ENCODE measurements around the gene EDA. TPM values are rescaled to one million over a fixed set of nuclear protein-coding genes. Genes with fewer than 3 reads are reported as not detected.

Gene EDA
- total and polyA plus RNA-seq, 5 donors = 10.0 to 26.1 (median 20.5) TPM

GRCh38 chrX:69948276-69948797, 332.4 kb downstream of the EDA start:
- no peaks in the 10 kb centered on the region for H3K27me3 ChIP-seq (ENCODE audit: control insufficient read depth, insufficient read depth)
- intact Hi-C loops (cut with DNase I) = no loop called here
- ATAC-seq (peak in 1 of 2 donors; percentile 40), DNase-seq (peak in 1 of 3 donors; percentile 7)
- WGBS = 44% methylated on average over 2 of the region's 2 CpGs
- no peak overlapping the region for H3K27ac ChIP-seq (ENCODE audit: low read length)
- no peak overlapping the region for H3K4me3 ChIP-seq (ENCODE audit: low read length)
- H3K4me1 ChIP-seq (ENCODE audit: control insufficient read depth, insufficient read depth, low read length) = no peaks in the 10 kb centered on the region
- H3K9me3 ChIP-seq (ENCODE audit: control insufficient read depth, low read length) = no peaks in the 10 kb centered on the region

DNA sequence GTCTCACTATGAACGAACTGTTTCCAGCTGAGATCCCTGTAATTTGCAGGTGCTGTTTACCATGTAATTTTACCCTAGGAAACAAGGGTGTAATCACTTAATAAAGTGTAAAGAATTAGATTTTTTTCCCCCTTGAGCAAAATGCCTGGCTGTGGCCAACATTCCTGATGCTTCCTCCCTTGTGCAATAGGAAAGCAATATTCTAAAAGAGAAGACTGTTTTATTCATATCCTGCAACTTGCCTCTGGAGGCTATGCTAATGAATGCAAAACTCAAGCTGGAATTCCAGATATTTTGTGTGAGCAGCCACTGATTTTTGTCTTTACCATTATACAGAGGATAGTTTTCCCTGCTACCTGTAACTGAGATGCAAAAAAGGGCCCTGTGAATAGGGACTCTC, 335.8 kb downstream of the EDA start:
- intact Hi-C loops (cut with DNase I) = no loop called here
- Histone ChIP-seq H3K27me3 (ENCODE audit: control insufficient read depth, insufficient read depth) (no peaks in the 10 kb centered on the region), H3K4me1 (ENCODE audit: control insufficient read depth, insufficient read depth, low read length) (no peaks in the 10 kb centered on the region), H3K4me3 (ENCODE audit: low read length) (no peak overlapping the region), H3K9me3 (ENCODE audit: control insufficient read depth, low read length) (no peaks in the 10 kb centered on the region), H3K27ac (ENCODE audit: low read length) (no peak overlapping the region)
- DNase-seq (no peak), ATAC-seq (no peak)
- WGBS = 88% methylated on average over 1 of the region's 1 CpG

- no peak for ATAC-seq
- no peaks in the 10 kb centered on the region for H3K27me3 ChIP-seq (ENCODE audit: control insufficient read depth, insufficient read depth)
- intact Hi-C loops (cut with DNase I) = no loop called here
- no peak for DNase-seq
- H3K4me1 ChIP-seq (ENCODE audit: control insufficient read depth, insufficient read depth, low read length) = peaks cover 2% of the 10 kb centered on the region
- H3K9me3 ChIP-seq (ENCODE audit: control insufficient read depth, low read length) = no peaks in the 10 kb centered on the region
- H3K27ac ChIP-seq (ENCODE audit: low read length) = no peak overlapping the region
- no peak overlapping the region for H3K4me3 ChIP-seq (ENCODE audit: low read length)
Observed at GRCh38 chrX:69959712-69960111, 343.8 kb downstream of the EDA start.

DNA sequence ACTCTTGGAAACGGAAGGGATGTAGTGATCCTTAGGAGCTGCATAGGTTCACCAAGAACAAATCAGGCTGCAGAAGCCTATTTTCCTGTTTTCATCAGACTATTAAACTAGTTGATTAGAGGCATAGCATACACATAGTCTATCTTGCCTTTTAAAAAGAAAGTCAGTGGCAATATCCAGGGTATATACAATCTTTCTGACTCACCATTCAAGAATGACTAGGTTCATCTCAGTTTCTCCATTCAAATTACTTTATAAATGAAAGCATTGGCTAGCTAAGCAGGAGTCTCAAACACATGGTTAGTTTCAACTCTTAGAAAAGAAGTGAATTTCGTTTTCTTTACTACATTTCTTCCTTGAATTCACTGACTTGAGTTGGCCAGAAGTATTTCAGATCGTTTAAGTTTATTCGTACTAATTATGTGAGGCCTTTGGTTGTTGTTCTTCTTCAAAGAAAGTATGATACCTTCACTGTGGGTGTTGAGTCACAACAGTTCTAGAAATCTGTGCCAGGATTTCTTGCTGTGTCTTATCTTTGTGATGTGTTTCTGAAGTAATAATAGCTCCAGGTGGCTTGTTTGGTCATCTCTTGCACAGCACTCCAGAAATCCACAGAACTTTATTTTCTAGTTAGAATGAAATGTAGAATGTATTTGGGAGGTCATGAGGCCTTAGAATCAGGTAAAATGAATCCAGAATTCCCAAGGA, 345.6 kb downstream of the EDA start:
- ATAC-seq (no peak), DNase-seq (no peak)
- intact Hi-C loops (cut with DNase I) = no loop called here
- Histone ChIP-seq H3K4me3 (ENCODE audit: low read length) (no peak overlapping the region), H3K27me3 (ENCODE audit: control insufficient read depth, insufficient read depth) (no peaks in the 10 kb centered on the region), H3K27ac (ENCODE audit: low read length) (no peak overlapping the region), H3K9me3 (ENCODE audit: control insufficient read depth, low read length) (no peaks in the 10 kb centered on the region), H3K4me1 (ENCODE audit: control insufficient read depth, insufficient read depth, low read length) (peaks cover 2% of the 10 kb centered on the region)
- WGBS = 80% methylated on average over 4 of the region's 4 CpGs

- no peak overlapping the region for H3K4me3 ChIP-seq (ENCODE audit: low read length)
- no peaks in the 10 kb centered on the region for H3K4me1 ChIP-seq (ENCODE audit: control insufficient read depth, insufficient read depth, low read length)
- WGBS = 23% methylated on average over 4 of the region's 4 CpGs
- no peaks in the 10 kb centered on the region for H3K27me3 ChIP-seq (ENCODE audit: control insufficient read depth, insufficient read depth)
- H3K9me3 ChIP-seq (ENCODE audit: control insufficient read depth, low read length) = no peaks in the 10 kb centered on the region
- ATAC-seq (no peak), DNase-seq (peak; percentile 11 to 55 (median 33))
- intact Hi-C loops (cut with DNase I) = no loop called here
- no peak overlapping the region for H3K27ac ChIP-seq (ENCODE audit: low read length)
Observed at GRCh38 chrX:69968950-69969349, 353.0 kb downstream of the EDA start.

GRCh38 chrX:69969460-69969859, 353.5 kb downstream of the EDA start:
- Histone ChIP-seq H3K27ac (ENCODE audit: low read length) (no peak overlapping the region), H3K4me3 (ENCODE audit: low read length) (no peak overlapping the region), H3K4me1 (ENCODE audit: control insufficient read depth, insufficient read depth, low read length) (no peaks in the 10 kb centered on the region), H3K27me3 (ENCODE audit: control insufficient read depth, insufficient read depth) (no peaks in the 10 kb centered on the region), H3K9me3 (ENCODE audit: control insufficient read depth, low read length) (no peaks in the 10 kb centered on the region)
- intact Hi-C loops (cut with DNase I) = no loop called here
- 91% methylated on average over 1 of the region's 1 CpG for WGBS
- ATAC-seq (no peak), DNase-seq (no peak)

DNA sequence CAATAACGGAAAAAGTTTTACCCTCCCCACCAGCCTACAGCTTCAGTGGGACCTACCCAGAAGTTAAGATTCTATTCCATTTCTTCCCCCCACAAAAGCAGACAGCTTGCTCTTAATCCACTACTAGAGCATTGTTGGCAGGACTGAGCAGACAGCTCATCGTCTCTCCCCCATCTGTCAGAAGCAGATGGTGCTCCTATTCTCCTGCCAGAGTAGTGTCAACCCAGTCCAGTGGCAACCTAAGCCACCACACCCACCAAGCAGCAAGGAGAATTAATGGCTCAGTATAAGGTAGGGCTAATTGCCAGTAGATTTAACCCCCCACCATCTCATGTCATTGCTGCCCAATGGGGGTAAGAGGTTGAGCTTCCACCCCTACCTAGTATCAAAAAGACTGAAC, 371.8 kb downstream of the EDA start:
- Histone ChIP-seq H3K27ac (ENCODE audit: low read length) (no peak overlapping the region), H3K4me3 (ENCODE audit: low read length) (no peak overlapping the region), H3K4me1 (ENCODE audit: control insufficient read depth, insufficient read depth, low read length) (no peaks in the 10 kb centered on the region), H3K27me3 (ENCODE audit: control insufficient read depth, insufficient read depth) (no peaks in the 10 kb centered on the region), H3K9me3 (ENCODE audit: control insufficient read depth, low read length) (no peaks in the 10 kb centered on the region)
- ATAC-seq = peak in 1 of 2 donors; percentile 44
- no peak for DNase-seq
- intact Hi-C loops (cut with DNase I) = no loop called here
- WGBS = 52% methylated on average over 2 of the region's 2 CpGs

GRCh38 chrX:69988955-69989394, 373.1 kb downstream of the EDA start:
- H3K27ac ChIP-seq (ENCODE audit: low read length) = peak overlapping the region; percentile 23
- peak in 1 of 3 donors; percentile 34 for DNase-seq
- intact Hi-C loops (cut with DNase I) = no loop called here

DNA sequence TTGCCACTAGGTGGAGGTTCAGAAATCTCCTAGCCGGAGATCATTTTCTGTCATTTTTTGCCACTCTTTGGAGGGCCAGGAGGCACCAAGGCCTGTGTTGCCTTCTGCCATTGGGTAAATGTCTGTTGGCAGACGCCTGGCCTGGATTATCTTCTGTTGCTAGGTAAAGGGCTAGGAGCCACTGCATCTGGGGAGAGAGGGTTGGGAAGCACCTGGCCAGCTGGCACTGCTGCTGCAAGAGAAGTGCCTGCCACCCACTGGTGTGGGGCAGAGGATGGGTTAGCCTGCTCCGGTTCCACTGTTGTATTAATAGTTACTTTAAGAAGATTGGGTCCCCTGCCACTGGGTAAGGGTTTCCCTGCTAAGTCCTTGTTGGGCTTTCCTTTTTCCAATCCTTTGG, 375.8 kb downstream of the EDA start:
- WGBS = 79% methylated on average over 3 of the region's 3 CpGs

More at GRCh38 chrX:69988955-69989394, 373.1 kb downstream of the EDA start:
- Histone ChIP-seq H3K27me3 (ENCODE audit: control insufficient read depth, insufficient read depth) (no peaks in the 10 kb centered on the region), H3K9me3 (ENCODE audit: control insufficient read depth, low read length) (no peaks in the 10 kb centered on the region), H3K4me1 (ENCODE audit: control insufficient read depth, insufficient read depth, low read length) (no peaks in the 10 kb centered on the region), H3K4me3 (ENCODE audit: low read length) (no peak overlapping the region)
- ATAC-seq = peak; percentile 51 to 61
- WGBS = 55% methylated on average over 3 of the region's 3 CpGs

DNA sequence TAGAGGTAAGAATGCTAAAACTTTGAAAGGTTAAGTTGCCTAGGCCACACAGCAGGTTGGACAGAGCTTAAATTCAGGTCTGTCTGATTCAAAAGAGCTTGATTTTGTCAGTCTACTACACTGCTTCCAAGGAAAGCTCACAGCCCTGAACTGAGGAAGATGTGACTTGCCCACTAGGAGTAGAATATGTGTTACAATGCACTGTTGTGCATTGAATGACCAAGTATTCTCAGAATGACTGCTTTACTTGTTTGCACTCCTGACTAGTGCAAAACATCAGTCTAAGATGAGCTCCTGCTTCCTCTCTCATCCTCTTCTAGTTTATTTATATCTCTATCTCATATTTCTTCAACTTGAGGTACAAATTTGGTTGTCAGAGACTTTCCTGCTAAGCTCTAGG, 377.6 kb downstream of the EDA start:
- no peaks in the 10 kb centered on the region for H3K9me3 ChIP-seq (ENCODE audit: control insufficient read depth, low read length)
- no peaks in the 10 kb centered on the region for H3K4me1 ChIP-seq (ENCODE audit: control insufficient read depth, insufficient read depth, low read length)
- no peak overlapping the region for H3K27ac ChIP-seq (ENCODE audit: low read length)
- no peaks in the 10 kb centered on the region for H3K27me3 ChIP-seq (ENCODE audit: control insufficient read depth, insufficient read depth)
- DNase-seq = no peak
- intact Hi-C loops (cut with DNase I) = no loop called here
- no peak overlapping the region for H3K4me3 ChIP-seq (ENCODE audit: low read length)
- no peak for ATAC-seq

More for the DNA sequence above, 375.8 kb downstream of the EDA start:
- ATAC-seq = no peak
- H3K27me3 ChIP-seq (ENCODE audit: control insufficient read depth, insufficient read depth) = no peaks in the 10 kb centered on the region
- H3K4me3 ChIP-seq (ENCODE audit: low read length) = no peak overlapping the region
- intact Hi-C loops (cut with DNase I) = no loop called here
- no peaks in the 10 kb centered on the region for H3K4me1 ChIP-seq (ENCODE audit: control insufficient read depth, insufficient read depth, low read length)
- no peaks in the 10 kb centered on the region for H3K9me3 ChIP-seq (ENCODE audit: control insufficient read depth, low read length)
- no peak overlapping the region for H3K27ac ChIP-seq (ENCODE audit: low read length)
- no peak for DNase-seq

GRCh38 chrX:69995362-69996112, 379.6 kb downstream of the EDA start:
- DNase-seq = no peak
- 89% methylated on average over 2 of the region's 2 CpGs for WGBS
- Histone ChIP-seq H3K4me1 (ENCODE audit: control insufficient read depth, insufficient read depth, low read length) (no peaks in the 10 kb centered on the region), H3K9me3 (ENCODE audit: control insufficient read depth, low read length) (no peaks in the 10 kb centered on the region), H3K27me3 (ENCODE audit: control insufficient read depth, insufficient read depth) (no peaks in the 10 kb centered on the region), H3K4me3 (ENCODE audit: low read length) (no peak overlapping the region), H3K27ac (ENCODE audit: low read length) (no peak overlapping the region)
- ATAC-seq = no peak
- intact Hi-C loops (cut with DNase I) = no loop called here
